NCI-H446 treated with DMSO at 0.1 percent for 48 hours (cell line): ENCODE results near the gene PTPRA.
A peak's percentile ranks its signal among the peaks of the same experiment; 100 is the strongest.
"Not testable (repeated sequence)": the region's sequence is repeated elsewhere in the genome, so short reads cannot be mapped to it uniquely, and the experiment has no call there.

Experiments
- DNase-seq: peaks from one replicate; lab custom pipeline; 2025; lab: John Stamatoyannopoulos, UW

The PTPRA gene

DNA sequence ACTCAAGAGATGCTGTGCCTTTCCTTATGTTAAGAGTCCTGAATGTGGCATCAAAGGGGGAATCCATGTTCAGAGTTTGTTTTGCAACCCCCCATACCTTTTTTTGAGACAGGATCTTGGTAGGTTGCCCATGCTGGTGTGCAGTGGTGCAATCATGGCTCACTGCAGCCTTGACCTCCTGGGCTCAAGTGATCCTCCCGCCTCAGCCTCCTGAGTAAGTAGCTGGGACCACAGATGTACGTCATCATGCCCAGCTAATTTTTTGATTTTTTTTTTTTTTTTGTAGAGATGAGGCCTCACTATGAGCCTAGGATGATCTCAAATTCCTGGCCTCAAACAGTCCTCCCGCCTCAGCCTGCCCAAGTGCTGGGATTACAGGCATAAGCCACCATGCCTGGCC lies 16.5 kb downstream of the PTPRA start:
- DNase-seq = no peak

DNA sequence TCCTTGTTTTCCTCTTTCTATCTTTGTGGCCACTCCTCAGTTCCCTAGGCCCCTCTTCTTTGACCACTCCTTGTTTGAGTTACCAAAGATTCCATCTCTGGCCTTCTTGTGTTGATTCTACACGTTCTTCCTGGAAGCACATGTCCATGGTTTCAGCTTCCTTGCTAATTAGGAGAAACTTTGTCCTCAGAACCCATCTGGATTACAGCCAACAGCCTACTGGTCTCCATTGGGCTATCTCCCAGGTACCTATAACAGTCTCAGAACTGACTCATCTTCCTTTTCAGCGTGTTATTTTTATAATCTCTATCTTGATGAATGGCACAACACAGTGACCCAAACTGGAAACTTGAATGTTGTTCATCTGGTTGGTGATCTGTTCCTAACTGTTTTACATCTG lies 17.5 kb downstream of the PTPRA start:
- DNase-seq = no peak

DNA sequence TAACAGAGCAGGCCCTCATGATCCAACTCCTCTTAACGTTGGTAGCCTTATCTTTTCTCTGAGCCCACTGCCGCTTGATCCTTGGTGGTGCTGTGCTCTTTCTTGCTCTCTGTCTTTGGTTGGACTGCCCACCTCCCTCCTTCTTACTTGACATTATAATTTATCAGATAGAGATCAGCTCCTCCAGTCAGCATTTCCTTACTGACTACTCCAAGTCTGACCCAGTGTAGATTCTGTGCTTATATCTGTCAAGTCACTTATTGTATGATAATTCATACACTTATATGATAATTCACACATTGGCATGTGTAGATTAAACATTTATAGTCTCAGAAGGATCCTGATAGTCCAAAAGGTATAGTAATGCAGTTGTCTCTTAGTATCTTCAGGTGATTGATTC lies 18.1 kb downstream of the PTPRA start:
- DNase-seq = no peak

DNA sequence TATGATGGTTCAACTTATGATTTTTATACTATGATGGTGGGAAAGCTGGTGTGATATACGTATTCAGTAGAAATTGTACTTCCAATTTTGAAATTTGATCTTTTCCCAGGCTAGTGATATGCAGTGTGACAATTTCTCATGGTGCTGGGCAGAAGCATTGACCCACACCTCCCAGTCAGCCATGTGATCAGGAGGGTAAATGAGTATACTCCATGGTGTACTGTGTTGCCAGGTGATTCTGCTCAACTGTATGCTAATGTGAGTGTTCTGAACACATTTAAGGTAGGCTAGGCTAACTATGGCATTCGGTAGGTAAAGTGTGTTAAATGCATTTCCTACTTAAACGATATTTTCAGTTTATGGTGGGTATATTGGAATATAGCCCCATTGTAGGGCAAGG lies 19.1 kb downstream of the PTPRA start:
- DNase-seq = no peak

DNA sequence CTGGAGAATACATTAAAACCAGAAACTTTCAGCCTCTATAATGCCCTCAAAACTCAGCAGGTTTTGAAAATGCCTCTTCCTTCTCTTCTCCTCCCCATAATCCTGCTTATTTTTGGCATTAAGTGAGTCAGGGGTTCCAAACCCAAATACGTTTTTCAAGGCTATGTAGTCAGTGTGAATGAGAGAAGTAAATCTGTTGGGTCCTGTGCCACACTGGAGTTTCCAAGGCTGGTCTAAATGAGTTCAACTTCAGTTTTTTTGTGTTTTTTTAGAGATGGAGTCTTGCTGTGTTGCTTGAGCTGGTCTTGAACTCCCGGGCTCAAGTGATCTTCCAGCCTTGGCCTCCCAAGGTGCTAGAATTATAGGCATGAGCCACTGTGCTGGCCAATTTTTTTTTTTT lies 20.9 kb downstream of the PTPRA start:
- DNase-seq = no peak

DNA sequence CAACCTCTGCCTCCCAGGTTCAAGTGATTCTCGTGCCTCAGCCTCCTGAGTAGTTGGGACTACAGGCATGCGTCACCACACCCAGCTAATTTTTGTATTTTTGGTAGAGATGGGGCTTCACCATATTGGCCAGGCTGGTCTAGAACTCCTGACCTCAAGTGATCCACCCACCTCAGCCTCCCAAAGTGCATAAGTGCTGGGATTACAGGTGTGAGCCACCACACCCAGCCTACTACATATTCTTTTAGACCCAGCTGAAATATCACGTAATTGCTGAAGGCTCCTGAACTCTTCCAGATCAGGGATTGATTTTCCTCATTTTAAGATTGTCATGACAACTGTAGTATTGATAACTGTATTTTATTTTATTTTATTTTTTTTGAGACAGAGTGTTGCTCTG lies 21.9 kb downstream of the PTPRA start:
- DNase-seq = not testable (repeated sequence)

DNA sequence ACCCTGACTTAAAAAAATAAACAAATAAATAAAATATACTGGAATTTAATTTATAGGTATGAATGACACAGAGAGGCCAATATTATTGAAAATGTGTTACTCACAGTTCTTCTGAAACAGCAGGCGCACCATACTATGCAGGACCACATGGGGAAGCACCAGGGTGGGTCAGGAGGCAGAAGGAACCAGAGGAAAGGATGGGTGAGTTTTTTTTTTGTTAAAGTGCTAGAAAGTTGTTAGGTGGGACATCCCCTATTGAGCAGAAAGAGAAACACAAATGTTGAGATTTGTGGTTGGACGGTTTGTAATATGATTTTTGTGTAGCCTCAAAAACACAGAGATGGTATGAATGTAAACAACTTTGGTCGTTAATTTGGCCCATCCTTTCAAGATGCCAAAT lies 26.0 kb downstream of the PTPRA start:
- no peak for DNase-seq

DNA sequence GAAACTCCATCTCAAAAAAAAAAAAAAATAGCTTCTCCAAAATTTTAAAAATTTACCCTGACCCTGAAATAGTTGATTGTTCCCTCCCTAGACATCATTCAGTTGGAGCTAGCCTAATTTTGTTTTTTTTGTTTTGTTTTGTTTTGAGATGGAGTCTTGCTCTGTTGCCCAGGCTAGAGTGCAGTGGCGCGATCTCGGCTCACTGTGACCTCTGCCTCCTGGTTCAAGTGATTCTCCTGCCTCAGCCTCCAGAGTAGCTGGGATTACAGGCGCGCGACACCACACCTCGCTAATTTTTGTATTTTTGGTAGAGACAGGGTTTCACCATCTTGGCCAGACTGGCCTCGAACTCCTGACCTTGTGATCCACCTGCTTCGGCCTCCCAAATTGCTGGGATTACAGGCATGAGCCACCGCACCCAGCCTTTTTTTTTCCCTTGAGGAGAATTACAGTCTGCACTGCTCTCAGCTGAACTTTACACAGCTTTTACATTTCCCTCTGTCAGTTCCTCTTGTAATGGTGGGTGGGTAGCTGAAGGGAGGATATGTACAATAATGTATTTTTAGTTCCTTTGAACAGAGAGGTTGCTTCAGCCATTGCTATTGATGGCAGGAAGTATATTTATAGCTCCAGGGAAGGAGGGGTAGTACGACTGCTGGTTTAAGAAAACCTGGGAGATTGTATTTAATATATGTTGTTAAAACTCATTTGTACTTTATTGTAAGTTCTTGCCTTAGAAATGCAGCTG lies 27.7 kb downstream of the PTPRA start:
- DNase-seq = no peak

DNA sequence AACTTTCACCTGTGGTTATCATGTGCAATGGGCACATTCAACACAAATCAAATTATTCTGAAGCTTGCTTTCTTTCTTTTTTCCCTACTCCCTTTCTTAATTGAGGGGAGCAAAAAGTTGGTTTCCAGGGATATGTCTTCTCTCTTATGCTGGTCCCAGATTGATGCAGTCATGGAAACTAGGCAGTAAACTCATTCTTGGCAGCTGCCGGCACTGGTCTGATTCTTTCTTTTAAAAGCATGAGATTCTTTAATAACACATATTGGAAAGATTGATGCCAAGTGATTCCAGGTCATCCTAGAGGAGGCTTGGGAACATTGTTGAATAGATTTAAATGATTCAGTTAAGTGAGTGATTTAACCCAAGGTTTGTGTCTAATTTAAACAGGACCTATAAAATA lies 29.0 kb downstream of the PTPRA start:
- no peak for DNase-seq

DNA sequence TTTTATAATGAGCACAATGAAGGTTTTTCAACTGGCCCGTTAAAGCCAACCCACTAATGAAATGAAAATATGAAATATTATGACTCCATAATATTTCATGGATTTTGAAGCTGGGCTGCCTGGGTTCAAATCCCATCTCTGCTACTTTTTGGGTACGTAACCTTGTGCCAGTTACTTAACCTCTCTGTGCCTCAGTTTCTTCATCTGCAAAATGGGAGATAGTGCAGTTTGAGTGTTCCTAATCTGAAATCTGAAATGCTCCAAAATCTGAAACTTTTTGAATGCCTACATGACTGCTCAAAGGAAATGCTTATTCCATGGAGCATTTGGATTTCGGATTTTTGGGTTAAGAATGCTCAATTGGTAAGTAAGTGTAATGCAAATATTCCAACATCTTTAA lies 29.5 kb downstream of the PTPRA start:
- no peak for DNase-seq

DNA sequence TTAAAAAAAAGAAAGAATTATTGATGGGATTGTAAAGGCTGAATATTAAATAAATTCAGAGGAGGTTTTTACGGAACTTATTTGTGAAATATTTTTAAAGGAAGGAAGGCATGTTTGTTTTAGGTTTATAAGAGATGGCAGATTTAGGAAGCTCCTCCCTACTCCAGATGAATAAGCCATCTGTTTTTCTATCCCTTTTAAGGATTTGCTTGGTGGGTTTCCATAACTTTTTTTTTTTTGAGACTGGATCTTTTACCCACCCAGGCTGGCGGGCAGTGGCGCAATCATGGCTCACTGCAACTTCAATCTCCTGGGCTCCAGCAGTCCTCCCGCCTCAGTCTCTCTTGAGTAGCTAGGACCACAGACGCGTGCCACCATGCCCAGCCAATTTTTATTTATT lies 30.4 kb downstream of the PTPRA start:
- DNase-seq = no peak

DNA sequence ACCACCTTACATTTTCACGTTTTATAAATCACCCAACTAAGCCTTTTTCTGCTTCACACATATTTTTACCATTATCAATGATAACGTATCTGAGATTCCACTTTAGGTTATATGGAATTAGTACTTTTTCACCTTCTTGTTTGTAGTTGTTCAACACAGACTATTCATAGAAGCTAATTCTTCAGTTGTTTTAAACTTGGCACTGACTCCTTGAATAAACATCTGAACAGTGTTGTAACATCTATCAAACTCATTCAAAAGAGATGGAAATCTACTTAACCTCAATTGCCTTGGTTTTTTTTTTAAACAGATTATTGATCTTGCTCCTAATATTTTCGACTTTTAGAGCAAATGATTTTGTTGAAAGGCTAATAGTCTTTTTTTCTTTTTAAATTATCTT lies 34.2 kb downstream of the PTPRA start:
- no peak for DNase-seq

DNA sequence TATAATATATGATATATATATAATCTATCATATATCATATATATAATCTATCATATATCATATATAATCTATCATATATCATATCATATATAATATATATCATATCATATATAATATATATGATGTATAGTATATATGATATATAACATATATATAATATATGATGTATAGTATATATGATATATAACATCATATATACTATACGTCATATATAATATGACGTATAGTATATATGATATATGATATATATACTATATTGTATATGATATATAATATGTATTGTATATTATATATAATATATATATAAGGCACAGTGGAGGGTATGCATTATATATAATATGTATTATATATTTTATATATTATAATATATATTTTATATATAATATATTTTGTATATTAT lies 36.7 kb downstream of the PTPRA start:
- DNase-seq = no peak

DNA sequence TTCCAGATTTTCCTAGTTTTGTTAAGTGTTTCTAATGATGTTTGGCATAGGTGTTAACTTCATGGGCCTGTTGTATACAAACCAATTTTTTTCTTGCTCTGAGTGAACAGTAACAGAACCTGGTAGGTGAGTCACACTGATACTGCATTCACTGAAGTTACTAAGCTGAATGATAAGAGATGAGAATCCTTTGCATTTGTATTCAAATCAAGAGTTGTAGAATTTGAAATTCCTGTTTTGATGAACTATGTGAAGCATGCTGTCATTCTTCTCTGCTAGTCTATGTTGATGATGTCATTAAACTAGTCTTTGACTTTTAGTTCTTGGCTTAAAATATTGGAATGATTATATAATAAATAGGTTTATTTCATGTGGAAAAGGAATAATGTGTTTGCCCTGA lies 37.9 kb downstream of the PTPRA start:
- no peak for DNase-seq

DNA sequence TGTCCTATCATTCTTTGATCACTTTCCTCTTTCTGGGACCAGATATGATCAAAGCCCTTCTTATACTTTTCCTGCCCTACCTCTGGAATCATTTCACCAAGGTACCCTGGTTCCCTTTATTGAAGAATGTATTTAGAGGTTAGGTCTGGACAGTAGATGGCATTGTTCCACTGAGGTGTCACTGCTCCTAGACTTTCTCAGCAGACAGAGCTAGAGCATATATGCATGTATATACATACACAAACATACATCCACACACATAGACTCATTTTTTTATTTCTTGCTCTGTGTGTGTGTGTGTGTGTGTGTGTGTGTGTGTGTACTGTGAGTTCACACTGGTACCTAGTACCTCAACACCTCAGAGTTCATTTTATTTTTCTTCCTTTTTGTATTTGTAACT lies 40.9 kb downstream of the PTPRA start:
- DNase-seq = no peak

DNA sequence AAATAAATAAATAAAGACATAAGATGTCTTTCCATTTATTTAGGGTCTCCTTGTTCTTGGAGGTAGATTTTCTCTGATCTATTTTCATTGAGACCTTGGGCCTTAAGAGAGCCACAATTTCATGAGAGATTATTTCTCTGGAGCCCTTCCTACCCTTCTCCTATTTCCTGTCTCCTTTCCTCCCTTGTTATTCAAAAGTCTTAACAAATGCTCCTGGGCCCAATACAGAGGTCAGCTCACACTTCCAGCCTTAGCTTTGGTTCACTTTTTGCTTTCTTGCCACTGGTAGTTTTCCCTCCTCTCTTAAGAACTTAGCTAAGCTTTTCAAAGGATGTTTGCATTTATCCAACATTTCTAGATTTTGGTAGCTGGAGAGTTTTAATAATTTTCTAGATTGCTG lies 44.0 kb downstream of the PTPRA start:
- no peak for DNase-seq

DNA sequence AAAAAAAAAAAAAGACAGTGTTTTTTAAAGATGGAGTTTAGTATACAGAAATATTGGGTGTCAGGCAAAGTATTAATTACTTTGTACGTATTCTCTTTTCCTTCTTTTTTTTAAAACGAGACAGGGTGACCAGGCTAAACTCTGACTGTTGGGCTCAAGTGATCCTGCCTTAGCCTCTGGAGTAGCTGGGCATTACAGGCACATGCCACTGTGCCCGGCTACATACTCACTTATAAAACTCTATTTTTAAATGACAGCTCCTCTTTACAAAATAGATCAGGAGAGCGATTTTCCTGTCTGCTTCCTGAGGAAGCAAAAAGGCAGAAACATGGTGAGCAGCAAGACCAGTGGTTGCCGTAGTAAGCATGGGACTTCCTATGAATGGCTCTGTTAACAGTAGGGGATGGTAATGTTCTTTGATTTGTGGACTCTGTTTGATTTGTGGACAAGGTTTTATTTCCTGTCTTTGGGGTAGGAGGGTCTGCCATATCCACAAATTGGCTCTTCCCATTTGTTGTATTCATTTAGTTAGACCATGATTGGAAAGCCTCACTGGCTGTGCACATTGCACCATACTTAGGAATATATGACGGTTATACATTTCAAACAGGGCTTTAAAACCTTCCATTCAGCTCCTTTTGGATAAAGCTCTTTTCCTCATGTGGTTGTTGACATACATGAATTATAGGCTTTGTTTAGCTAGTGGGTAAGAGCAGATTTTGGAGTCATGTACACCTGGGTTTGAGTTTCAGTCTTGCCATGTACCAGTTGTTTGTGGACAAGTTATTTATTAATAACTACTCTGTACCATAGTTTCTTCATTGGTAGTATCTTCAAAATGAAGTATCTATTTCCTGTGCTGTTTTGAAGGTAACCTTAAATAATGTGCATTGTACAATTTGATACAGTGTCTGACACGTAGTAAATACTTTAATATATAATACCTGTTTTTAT lies 45.1 kb downstream of the PTPRA start:
- DNase-seq = no peak

DNA sequence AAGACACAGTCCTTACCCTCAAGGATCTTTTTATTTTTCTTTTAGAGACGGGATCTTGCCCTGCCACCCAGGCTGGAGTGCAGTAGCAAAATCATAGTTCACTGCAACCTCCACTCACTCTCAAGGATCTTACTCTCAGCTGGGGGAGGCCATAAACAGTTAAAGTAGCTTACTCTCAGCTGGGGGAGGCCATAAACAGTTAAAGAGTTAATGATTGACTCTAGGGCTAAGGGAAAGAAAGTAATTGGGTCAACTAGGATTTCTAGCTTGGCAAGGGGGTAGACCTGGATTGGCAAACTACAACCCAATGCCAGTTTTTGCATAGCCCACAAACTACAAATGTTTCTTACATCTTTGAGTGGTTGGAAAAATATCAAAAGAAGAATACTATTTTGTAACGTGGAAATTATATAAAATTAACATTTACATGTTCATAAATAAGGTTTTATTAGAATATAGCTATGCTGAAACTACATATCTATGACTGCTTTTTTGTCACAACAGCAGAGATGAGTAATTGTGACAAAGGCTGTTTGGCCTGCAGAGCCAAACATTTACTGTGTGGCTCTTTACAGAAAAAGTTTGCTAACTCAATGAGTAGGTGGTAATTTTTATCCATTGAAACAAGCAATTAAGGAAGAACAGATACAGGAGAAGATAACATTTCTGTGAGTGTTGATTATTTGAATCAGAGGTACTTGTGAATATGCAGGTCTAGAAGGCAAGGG lies 46.4 kb downstream of the PTPRA start:
- no peak for DNase-seq

DNA sequence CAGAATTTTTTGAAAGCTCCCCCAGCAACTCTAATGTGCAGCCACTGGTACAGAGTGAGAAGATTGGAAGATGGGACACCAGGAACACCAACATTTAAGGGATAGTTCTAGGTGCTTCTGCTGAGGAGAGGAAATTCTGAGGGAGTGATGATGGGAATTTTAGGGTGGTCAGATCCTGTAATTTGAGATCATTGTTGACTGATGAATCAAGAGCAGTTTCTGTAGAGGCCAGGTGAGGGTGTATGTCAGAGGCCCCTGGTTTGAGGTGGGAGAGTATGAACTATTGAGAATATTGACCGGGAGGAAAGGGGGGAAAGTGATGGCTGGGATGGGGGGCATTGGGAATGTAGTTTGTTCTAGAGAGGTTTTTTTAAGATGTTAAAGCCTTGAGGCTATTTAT lies 47.2 kb downstream of the PTPRA start:
- DNase-seq = no peak

DNA sequence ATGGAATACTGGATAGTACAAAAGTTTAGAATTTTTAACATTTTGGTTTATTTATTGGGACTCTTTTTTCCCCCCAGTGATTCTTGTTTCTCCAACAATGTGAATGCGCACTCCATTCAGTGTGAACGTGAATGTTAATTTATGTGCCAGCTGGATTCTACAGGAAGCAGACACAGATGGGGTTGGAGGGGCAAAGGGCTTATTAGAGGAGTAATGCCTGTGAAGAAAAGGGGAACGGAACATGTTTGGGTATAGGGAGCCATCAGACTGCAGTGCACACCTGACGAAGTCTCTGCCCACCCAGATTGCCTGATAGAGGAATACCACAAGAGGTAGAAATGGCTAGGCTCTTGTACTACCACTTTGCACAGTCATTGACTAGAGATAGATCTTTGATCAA lies 48.2 kb downstream of the PTPRA start:
- DNase-seq = no peak

DNA sequence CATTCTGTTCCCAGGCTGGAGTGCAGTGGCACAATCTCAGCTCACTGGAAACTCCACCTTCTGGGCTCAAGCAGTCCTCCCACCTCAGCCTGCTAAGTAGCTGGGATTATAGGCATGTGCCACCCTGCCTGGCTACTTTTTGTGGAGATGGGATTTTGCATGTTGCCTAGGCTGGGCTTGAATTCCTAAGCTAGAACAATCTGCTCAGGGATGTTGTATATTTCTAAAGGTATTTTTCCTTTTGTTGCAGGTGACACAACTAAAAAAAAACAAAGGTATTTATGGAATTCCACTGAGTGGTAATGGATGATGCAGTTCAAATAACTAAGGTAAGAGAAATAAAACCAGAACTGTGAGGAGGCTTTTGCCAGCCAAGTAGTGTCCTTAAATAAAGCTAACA lies 49.7 kb downstream of the PTPRA start:
- DNase-seq = no peak

DNA sequence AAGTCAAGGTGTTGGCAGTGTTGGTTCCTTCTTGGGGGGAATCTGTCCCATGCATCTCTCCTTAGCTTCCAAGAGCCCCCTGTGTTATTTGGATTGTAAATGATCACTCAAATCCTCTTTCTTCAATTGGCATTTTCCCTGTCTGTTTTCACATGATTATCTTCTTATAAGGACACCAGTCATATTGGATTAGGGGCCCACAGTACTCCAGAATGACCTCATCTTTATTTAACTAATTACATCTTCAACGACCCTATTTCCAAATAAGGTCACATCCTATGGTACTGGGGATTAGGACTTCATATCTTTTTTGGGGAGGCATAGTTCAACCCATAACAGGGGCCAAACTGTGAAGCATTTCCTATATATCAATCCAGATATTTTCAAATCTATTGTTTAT lies 57.3 kb downstream of the PTPRA start:
- no peak for DNase-seq

DNA sequence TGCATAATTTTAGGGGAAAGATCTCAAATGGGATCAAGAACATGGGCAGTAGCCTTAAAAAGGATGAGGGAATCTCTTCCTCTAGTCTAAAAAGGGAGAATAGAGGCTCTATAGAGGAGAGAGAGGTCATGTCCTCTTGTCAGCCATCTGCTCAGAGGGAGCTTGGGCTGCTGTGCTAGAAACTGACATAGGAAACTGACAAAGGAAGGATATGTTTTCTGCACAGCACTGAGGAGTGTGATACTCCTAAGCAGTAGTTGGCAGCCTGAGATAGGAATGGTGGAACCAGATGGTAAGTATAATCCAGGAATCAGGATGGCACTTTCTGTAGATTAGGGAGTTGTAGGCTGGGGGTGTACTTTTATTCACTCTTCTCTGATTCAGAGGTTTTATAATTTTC lies 59.2 kb downstream of the PTPRA start:
- peak; percentile 18 for DNase-seq
